GM21528 (cell line): ENCODE data around the gene RALY.

Experiments used
- ATAC-seq: cut with Tn5 transposase; IDR thresholded peaks from one replicate; pipeline ENCODE4 v1.9.1; 2021; ENCODE audit warnings: mild to moderate bottlenecking, moderate library complexity; ENCODE audit not compliant: unreplicated experiment, low FRiP score

RALY gene

GRCh38 chr20:33985830-33986229 is 7.9 kb upstream of the RALY start:
- ATAC-seq = no peak

GRCh38 chr20:33986560-33987216 is 7.0 kb upstream of the RALY start:
- no peak for ATAC-seq

GRCh38 chr20:33990075-33990474 is 3.6 kb upstream of the RALY start:
- no peak for ATAC-seq

- no peak for ATAC-seq
Measured at GRCh38 chr20:33991502-33991901, 2.2 kb upstream of the RALY start.

- ATAC-seq = no peak
Measured at GRCh38 chr20:33992145-33992922, 1.4 kb upstream of the RALY start.

GRCh38 chr20:33992923-33993575 is 662 bp upstream of the RALY start:
- ATAC-seq = peak; percentile 69

GRCh38 chr20:33994222-33994913 is 657 bp downstream of the RALY start:
- ATAC-seq = peak; percentile 32

GRCh38 chr20:33995053-33995831 is 1.5 kb downstream of the RALY start:
- ATAC-seq = no peak

- no peak for ATAC-seq
Measured at GRCh38 chr20:33999025-33999649, 5.4 kb downstream of the RALY start.

GRCh38 chr20:34001378-34001777 is 7.7 kb downstream of the RALY start:
- no peak for ATAC-seq

- ATAC-seq = no peak
Measured at GRCh38 chr20:34004227-34004626, 10.5 kb downstream of the RALY start.

GRCh38 chr20:34004790-34005457 is 11.2 kb downstream of the RALY start:
- no peak for ATAC-seq

- ATAC-seq = no peak
Measured at GRCh38 chr20:34006619-34007018, 12.9 kb downstream of the RALY start.

- ATAC-seq = no peak
Measured at GRCh38 chr20:34008477-34008876, 14.8 kb downstream of the RALY start.

- no peak for ATAC-seq
Measured at GRCh38 chr20:34010405-34010931, 16.8 kb downstream of the RALY start.

- ATAC-seq = no peak
Measured at GRCh38 chr20:34011275-34011674, 17.6 kb downstream of the RALY start.

GRCh38 chr20:34012330-34012729 is 18.6 kb downstream of the RALY start:
- ATAC-seq = no peak

- no peak for ATAC-seq
Measured at GRCh38 chr20:34012735-34013134, 19.0 kb downstream of the RALY start.

- no peak for ATAC-seq
Measured at GRCh38 chr20:34013554-34013953, 19.8 kb downstream of the RALY start.
